BE2C (cell line): ENCODE data around the gene DCAF11.

Experiments used
- DNase-seq: peaks from one replicate; pipeline ENCODE4 v3.0.0-alpha.2; 2020
- H3K27me3 ChIP-seq: fragments of 250-450 bp; sonication (Bioruptor Pico); 2 replicates; pipeline ENCODE4 v1.5.1; 2020; ENCODE audit warnings: mild to moderate bottlenecking
- H3K36me3 ChIP-seq: fragments of 250-450 bp; sonication (Bioruptor Pico); 2 replicates; pipeline ENCODE4 v1.5.1; 2020; ENCODE audit warnings: mild to moderate bottlenecking
- H3K4me1 ChIP-seq: fragments of 250-450 bp; sonication (Bioruptor Pico); 2 replicates; pipeline ENCODE4 v1.5.1; 2020
- H3K4me3 ChIP-seq: 2 replicates; pipeline ENCODE4 v1.5.1; 2011; ENCODE audit warnings: low read depth, low read length
- H3K9me3 ChIP-seq: fragments of 250-450 bp; sonication (Bioruptor Pico); 2 replicates; pipeline ENCODE4 v1.5.1; 2020
- TF ChIP-seq, protein P1 (sequence below): IDR thresholded peaks from 2 replicates; pipeline ENCODE4 v1.5.1; 2012; ENCODE audit warnings: mild to moderate bottlenecking, low read depth, low read length

Gene DCAF11

GRCh38 chr14:24082411-24083080, 32.0 kb upstream of the DCAF11 start:
- Histone ChIP-seq H3K27me3 (no peaks in the 10 kb centered on the region), H3K4me1 (peaks cover 17% of the 10 kb centered on the region), H3K4me3 (no peak overlapping the region), H3K36me3 (no peaks in the 10 kb centered on the region), H3K9me3 (no peaks in the 10 kb centered on the region)
- DNase-seq = no peak
- TF ChIP-seq, protein P1, sequence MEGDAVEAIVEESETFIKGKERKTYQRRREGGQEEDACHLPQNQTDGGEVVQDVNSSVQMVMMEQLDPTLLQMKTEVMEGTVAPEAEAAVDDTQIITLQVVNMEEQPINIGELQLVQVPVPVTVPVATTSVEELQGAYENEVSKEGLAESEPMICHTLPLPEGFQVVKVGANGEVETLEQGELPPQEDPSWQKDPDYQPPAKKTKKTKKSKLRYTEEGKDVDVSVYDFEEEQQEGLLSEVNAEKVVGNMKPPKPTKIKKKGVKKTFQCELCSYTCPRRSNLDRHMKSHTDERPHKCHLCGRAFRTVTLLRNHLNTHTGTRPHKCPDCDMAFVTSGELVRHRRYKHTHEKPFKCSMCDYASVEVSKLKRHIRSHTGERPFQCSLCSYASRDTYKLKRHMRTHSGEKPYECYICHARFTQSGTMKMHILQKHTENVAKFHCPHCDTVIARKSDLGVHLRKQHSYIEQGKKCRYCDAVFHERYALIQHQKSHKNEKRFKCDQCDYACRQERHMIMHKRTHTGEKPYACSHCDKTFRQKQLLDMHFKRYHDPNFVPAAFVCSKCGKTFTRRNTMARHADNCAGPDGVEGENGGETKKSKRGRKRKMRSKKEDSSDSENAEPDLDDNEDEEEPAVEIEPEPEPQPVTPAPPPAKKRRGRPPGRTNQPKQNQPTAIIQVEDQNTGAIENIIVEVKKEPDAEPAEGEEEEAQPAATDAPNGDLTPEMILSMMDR = no peak

- DNase-seq = no peak
- TF ChIP-seq, protein P1 = no peak
- H3K27me3 ChIP-seq = no peaks in the 10 kb centered on the region
These were observed 31.1 kb upstream of the DCAF11 start for GRCh38 chr14:24083462-24083861.

GRCh38 chr14:24084440-24084839, 30.1 kb upstream of the DCAF11 start:
- Histone ChIP-seq H3K4me1 (peaks cover 9% of the 10 kb centered on the region), H3K9me3 (no peaks in the 10 kb centered on the region), H3K36me3 (no peaks in the 10 kb centered on the region), H3K27me3 (no peaks in the 10 kb centered on the region), H3K4me3 (no peak overlapping the region)
- DNase-seq = no peak
- TF ChIP-seq, protein P1 = no peak

More at GRCh38 chr14:24083462-24083861, 31.1 kb upstream of the DCAF11 start:
- Histone ChIP-seq H3K4me1 (peaks cover 17% of the 10 kb centered on the region), H3K9me3 (no peaks in the 10 kb centered on the region), H3K4me3 (no peak overlapping the region), H3K36me3 (no peaks in the 10 kb centered on the region)

- TF ChIP-seq, protein P1 = no peak
- Histone ChIP-seq H3K4me3 (no peak overlapping the region), H3K36me3 (no peaks in the 10 kb centered on the region), H3K27me3 (no peaks in the 10 kb centered on the region), H3K4me1 (peaks cover 6% of the 10 kb centered on the region), H3K9me3 (no peaks in the 10 kb centered on the region)
- no peak for DNase-seq
These were observed 29.4 kb upstream of the DCAF11 start for GRCh38 chr14:24085215-24085614.

GRCh38 chr14:24086193-24086955, 28.2 kb upstream of the DCAF11 start:
- H3K36me3 ChIP-seq = no peaks in the 10 kb centered on the region
- DNase-seq = no peak
- H3K4me1 ChIP-seq = peaks cover 5% of the 10 kb centered on the region; the same call in 1 of the 2 replicates
- no peaks in the 10 kb centered on the region for H3K27me3 ChIP-seq
- TF ChIP-seq, protein P1 = no peak
- H3K4me3 ChIP-seq = no peak overlapping the region
- no peaks in the 10 kb centered on the region for H3K9me3 ChIP-seq

GRCh38 chr14:24087004-24087403, 27.6 kb upstream of the DCAF11 start:
- Histone ChIP-seq H3K9me3 (no peaks in the 10 kb centered on the region), H3K27me3 (no peaks in the 10 kb centered on the region), H3K4me1 (peaks cover 5% of the 10 kb centered on the region; the same call in 1 of the 2 replicates), H3K36me3 (no peaks in the 10 kb centered on the region), H3K4me3 (no peak overlapping the region)
- no peak for DNase-seq
- TF ChIP-seq, protein P1 = no peak
